ENCODE results near the gene ZBED4. TPM values are rescaled to one million over a fixed set of nuclear protein-coding genes. Genes with fewer than 3 reads are reported as not detected.

ZBED4 gene
- total RNA-seq, 1 donor from 2014 or later = 11.0 TPM

GRCh38 chr22:49936018-49936972 lies 82.7 kb downstream of the ZBED4 start:
- peak; percentile 95 to 98 for DNase-seq (ENCODE audit: low read depth in 2 of 2)

GRCh38 chr22:49936973-49937757 lies 83.5 kb downstream of the ZBED4 start:
- peak in 1 of 2 donors; percentile 67 for DNase-seq (ENCODE audit: low read depth in 2 of 2)

GRCh38 chr22:49937758-49938564 lies 84.3 kb downstream of the ZBED4 start:
- DNase-seq (ENCODE audit: low read depth in 2 of 2) = peak; percentile 84 to 93

- DNase-seq (ENCODE audit: low read depth in 2 of 2) = no peak
These were observed 85.0 kb downstream of the ZBED4 start for GRCh38 chr22:49938565-49939136.

Other genes starting within 250 kb of the ZBED4 start
- 16.8 and 24.5 TPM in 2 replicates for gene BRD1, start 26.0 kb upstream of the ZBED4 start, total RNA-seq
- 11.2 and 19.7 TPM in 2 replicates for gene ALG12, start 64.6 kb downstream of the ZBED4 start, total RNA-seq
- gene CRELD2, start 64.8 kb downstream of the ZBED4 start, total RNA-seq = 47.5 and 49.9 TPM in 2 replicates
- gene PIM3, start 106.9 kb downstream of the ZBED4 start, total RNA-seq = 163 and 289 TPM in 2 replicates
- gene IL17REL, start 158.9 kb downstream of the ZBED4 start, total RNA-seq = under 0.01 TPM in 1 of 2 replicates, not detected in the other
- not detected in 2 replicates for gene TTLL8, start 204.5 kb downstream of the ZBED4 start, total RNA-seq
- not detected in 2 replicates for gene MLC1, start 231.6 kb downstream of the ZBED4 start, total RNA-seq
- 22.7 and 44.1 TPM in 2 replicates for gene MOV10L1, start 236.2 kb downstream of the ZBED4 start, total RNA-seq

Data from dermis microvascular lymphatic vessel endothelial cell (primary cell).